DOHH2 (cell line): Measurements from ENCODE around the gene HOXA2.

Source experiments
- CTCF ChIP-seq: fragments of 200-600 bp; sonication (generic); IDR thresholded peaks from one replicate; pipeline ENCODE4 v1.5.1; 2014; ENCODE audit warnings: antibody characterized with exemption, mild to moderate bottlenecking, low read depth, low read length; ENCODE audit not compliant: poor library complexity, severe bottlenecking
- EZH2phosphoT487 ChIP-seq: fragments of 200-600 bp; sonication (generic); IDR thresholded peaks from 2 replicates; pipeline ENCODE4 v1.6.1; 2017; ENCODE audit warnings: borderline replicate concordance, mild to moderate bottlenecking, antibody characterized with exemption, low read length, moderate library complexity, mixed read lengths

GRCh38 chr7:27122077-27122910 is 19.8 kb upstream of the HOXA2 start:
- TF ChIP-seq EZH2phosphoT487 = no peak
- TF ChIP-seq CTCF = no peak
